ENCODE data around the gene ADCK2.

- TF ChIP-seq MAX (IDR thresholded peaks at IDR 0.05) = no peak
- no peak for TF ChIP-seq YY1 (IDR thresholded peaks at IDR 0.05; ENCODE audit: low read depth)
Observed at GRCh38 chr7:140656548-140657515, 15.9 kb upstream of the ADCK2 start.
